ENCODE data around the gene EFCAB12.

- TF ChIP-seq, protein P1, sequence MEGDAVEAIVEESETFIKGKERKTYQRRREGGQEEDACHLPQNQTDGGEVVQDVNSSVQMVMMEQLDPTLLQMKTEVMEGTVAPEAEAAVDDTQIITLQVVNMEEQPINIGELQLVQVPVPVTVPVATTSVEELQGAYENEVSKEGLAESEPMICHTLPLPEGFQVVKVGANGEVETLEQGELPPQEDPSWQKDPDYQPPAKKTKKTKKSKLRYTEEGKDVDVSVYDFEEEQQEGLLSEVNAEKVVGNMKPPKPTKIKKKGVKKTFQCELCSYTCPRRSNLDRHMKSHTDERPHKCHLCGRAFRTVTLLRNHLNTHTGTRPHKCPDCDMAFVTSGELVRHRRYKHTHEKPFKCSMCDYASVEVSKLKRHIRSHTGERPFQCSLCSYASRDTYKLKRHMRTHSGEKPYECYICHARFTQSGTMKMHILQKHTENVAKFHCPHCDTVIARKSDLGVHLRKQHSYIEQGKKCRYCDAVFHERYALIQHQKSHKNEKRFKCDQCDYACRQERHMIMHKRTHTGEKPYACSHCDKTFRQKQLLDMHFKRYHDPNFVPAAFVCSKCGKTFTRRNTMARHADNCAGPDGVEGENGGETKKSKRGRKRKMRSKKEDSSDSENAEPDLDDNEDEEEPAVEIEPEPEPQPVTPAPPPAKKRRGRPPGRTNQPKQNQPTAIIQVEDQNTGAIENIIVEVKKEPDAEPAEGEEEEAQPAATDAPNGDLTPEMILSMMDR (IDR thresholded peaks at IDR 0.05): no peak
- TF ChIP-seq POLR2A (IDR thresholded peaks at IDR 0.05): no peak
These were observed 47.4 kb upstream of the EFCAB12 start for GRCh38 chr3:129475863-129476262.

Measured in gastroesophageal sphincter (tissue), 3 donors.